ENCODE results near the gene FURIN. TPM values are rescaled to one million over a fixed set of nuclear protein-coding genes. Genes with fewer than 3 reads are reported as not detected.
"Not testable (repeated sequence)": the region's sequence is repeated elsewhere in the genome, so short reads cannot be mapped to it uniquely, and the experiment has no call there.

FURIN gene
- total RNA-seq, 1 donor from 2014 or later, result 103 TPM

GRCh38 chr15:90906181-90906849, 37.9 kb downstream of the FURIN start:
- TF ChIP-seq, protein P1, sequence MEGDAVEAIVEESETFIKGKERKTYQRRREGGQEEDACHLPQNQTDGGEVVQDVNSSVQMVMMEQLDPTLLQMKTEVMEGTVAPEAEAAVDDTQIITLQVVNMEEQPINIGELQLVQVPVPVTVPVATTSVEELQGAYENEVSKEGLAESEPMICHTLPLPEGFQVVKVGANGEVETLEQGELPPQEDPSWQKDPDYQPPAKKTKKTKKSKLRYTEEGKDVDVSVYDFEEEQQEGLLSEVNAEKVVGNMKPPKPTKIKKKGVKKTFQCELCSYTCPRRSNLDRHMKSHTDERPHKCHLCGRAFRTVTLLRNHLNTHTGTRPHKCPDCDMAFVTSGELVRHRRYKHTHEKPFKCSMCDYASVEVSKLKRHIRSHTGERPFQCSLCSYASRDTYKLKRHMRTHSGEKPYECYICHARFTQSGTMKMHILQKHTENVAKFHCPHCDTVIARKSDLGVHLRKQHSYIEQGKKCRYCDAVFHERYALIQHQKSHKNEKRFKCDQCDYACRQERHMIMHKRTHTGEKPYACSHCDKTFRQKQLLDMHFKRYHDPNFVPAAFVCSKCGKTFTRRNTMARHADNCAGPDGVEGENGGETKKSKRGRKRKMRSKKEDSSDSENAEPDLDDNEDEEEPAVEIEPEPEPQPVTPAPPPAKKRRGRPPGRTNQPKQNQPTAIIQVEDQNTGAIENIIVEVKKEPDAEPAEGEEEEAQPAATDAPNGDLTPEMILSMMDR (IDR thresholded peaks at IDR 0.05; ENCODE audit: insufficient read depth, low read length, poor library complexity, severe bottlenecking), result no peak
- no peak for DNase-seq (ENCODE audit: low read depth)
- Histone ChIP-seq H3K4me3 (ENCODE audit: low read depth, low read length) (no peak overlapping the region), H3K27me3 (ENCODE audit: control insufficient read depth, insufficient read depth, low read length) (no peaks in the 10 kb centered on the region), H3K36me3 (ENCODE audit: control insufficient read depth, insufficient read depth, low read length) (peaks cover 5% of the 10 kb centered on the region)

- TF ChIP-seq, protein P1 (IDR thresholded peaks at IDR 0.05; ENCODE audit: insufficient read depth, low read length, poor library complexity, severe bottlenecking), result no peak
- Histone ChIP-seq H3K36me3 (ENCODE audit: control insufficient read depth, insufficient read depth, low read length) (peaks cover 6% of the 10 kb centered on the region), H3K27me3 (ENCODE audit: control insufficient read depth, insufficient read depth, low read length) (no peaks in the 10 kb centered on the region), H3K4me3 (ENCODE audit: low read depth, low read length) (no peak overlapping the region)
- no peak for DNase-seq (ENCODE audit: low read depth)
These were observed 38.8 kb downstream of the FURIN start for GRCh38 chr15:90907051-90907660.

DNA sequence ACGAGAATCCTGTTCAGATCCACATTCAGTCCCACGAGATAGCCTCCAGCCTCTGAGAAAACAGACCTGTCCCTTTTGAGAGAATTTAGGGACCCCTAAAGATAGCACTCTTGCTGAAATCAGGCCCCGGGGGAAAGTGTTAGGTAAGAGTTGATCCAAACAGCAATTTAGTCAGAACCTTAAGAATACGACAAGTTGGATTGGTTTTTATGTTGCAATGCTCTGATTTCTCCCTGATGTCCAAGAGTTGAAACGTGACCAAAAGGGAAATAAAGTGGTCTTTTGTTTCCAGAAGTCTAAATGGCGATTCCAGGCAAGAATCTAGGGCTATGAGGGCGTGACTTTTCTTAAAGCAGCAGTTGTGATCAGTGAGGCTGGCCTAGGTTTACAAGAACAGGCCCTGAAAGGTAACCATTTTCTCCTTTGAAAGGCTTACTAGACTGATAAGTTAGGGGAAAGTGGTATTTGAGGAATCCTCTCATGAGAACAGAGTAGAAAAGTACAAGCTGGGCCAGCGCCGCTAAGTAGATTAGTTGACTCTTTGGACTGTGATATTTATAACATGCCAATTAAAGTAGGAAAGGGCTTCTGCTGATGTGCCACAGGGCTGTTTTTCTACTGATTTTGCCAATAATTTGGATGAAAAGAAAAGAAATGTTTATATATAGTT, 39.6 kb downstream of the FURIN start:
- TF ChIP-seq, protein P1 (IDR thresholded peaks at IDR 0.05; ENCODE audit: insufficient read depth, low read length, poor library complexity, severe bottlenecking), result no peak
- Histone ChIP-seq H3K27me3 (ENCODE audit: control insufficient read depth, insufficient read depth, low read length) (no peaks in the 10 kb centered on the region), H3K4me3 (ENCODE audit: low read depth, low read length) (no peak overlapping the region), H3K36me3 (ENCODE audit: control insufficient read depth, insufficient read depth, low read length) (peaks cover 6% of the 10 kb centered on the region)
- no peak for DNase-seq (ENCODE audit: low read depth)

DNA sequence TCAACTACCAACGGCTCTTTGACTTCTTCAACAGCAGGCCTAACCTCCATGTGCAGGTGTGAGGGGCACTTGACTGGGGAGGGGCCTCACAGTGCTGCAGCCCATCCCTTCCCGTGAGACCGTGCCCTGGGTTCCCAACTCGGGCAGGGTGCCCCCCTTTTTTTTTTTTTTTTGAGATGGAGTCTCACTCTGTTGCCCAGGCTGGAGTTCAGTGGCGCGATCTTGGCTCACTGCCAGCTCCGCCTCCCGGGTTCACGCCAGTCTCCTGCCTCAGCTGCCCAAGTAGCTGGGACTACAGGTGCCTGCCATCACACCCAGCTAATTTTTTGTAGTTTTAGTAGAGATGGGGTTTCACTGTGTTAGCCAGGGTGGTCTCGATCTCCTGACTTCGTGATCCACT, 41.1 kb downstream of the FURIN start:
- DNase-seq (ENCODE audit: low read depth); H3K27me3 ChIP-seq (ENCODE audit: control insufficient read depth, insufficient read depth, low read length); H3K4me3 ChIP-seq (ENCODE audit: low read depth, low read length); H3K36me3 ChIP-seq (ENCODE audit: control insufficient read depth, insufficient read depth, low read length): not testable (repeated sequence)

DNA sequence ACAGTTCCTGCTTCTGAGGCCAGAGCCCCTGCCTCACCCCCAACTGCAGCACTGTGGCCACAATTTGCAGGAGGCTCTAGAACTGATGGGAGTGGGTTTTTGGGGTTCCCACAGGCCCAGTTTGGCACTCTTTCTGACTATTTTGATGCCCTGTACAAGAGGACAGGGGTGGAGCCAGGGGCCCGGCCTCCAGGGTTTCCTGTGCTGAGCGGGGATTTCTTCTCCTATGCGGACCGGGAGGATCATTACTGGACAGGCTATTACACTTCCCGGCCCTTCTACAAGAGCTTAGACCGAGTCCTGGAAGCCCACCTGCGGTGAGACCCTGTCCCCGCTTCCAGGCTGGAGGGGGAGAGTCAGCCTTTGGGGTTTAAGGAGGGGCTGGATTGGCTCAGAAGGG, 41.6 kb downstream of the FURIN start:
- no peaks in the 10 kb centered on the region for H3K27me3 ChIP-seq (ENCODE audit: control insufficient read depth, insufficient read depth, low read length)
- peaks cover 6% of the 10 kb centered on the region for H3K36me3 ChIP-seq (ENCODE audit: control insufficient read depth, insufficient read depth, low read length)
- no peak overlapping the region for H3K4me3 ChIP-seq (ENCODE audit: low read depth, low read length)
- TF ChIP-seq, protein P1 (IDR thresholded peaks at IDR 0.05; ENCODE audit: insufficient read depth, low read length, poor library complexity, severe bottlenecking), result no peak
- no peak for DNase-seq (ENCODE audit: low read depth)

GRCh38 chr15:90910441-90911301, 42.3 kb downstream of the FURIN start:
- no peak for DNase-seq (ENCODE audit: low read depth)
- no peaks in the 10 kb centered on the region for H3K27me3 ChIP-seq (ENCODE audit: control insufficient read depth, insufficient read depth, low read length)
- TF ChIP-seq, protein P1 (IDR thresholded peaks at IDR 0.05; ENCODE audit: insufficient read depth, low read length, poor library complexity, severe bottlenecking), result no peak
- peaks cover 6% of the 10 kb centered on the region for H3K36me3 ChIP-seq (ENCODE audit: control insufficient read depth, insufficient read depth, low read length)
- H3K4me3 ChIP-seq (ENCODE audit: low read depth, low read length), result no peak overlapping the region

Measured in kidney epithelial cell (primary cell).